Islet of Langerhans (tissue), 1 donor: ENCODE data around the gene THOC1.

Experiments
- FAIRE-seq: peaks from one replicate; lab custom pipeline; 2011; peaks lifted over from hg19 to GRCh38; lab: Jason Lieb, UNC

Gene THOC1

GRCh38 chr18:275486-275885, 7.6 kb upstream of the THOC1 start:
- no peak for FAIRE-seq

GRCh38 chr18:274313-274712, 6.5 kb upstream of the THOC1 start:
- no peak for FAIRE-seq

GRCh38 chr18:273525-273924, 5.7 kb upstream of the THOC1 start:
- no peak for FAIRE-seq

- no peak for FAIRE-seq
These were observed 4.8 kb upstream of the THOC1 start for GRCh38 chr18:272650-273049.

- FAIRE-seq: no peak
These were observed 1.7 kb upstream of the THOC1 start for GRCh38 chr18:269480-270095.

GRCh38 chr18:267380-267687, 513 bp downstream of the THOC1 start:
- FAIRE-seq: no peak

- FAIRE-seq: no peak
These were observed 6.3 kb downstream of the THOC1 start for GRCh38 chr18:261398-262073.

- no peak for FAIRE-seq
These were observed 7.3 kb downstream of the THOC1 start for GRCh38 chr18:260547-260946.

GRCh38 chr18:255171-255570, 12.7 kb downstream of the THOC1 start:
- FAIRE-seq: no peak

GRCh38 chr18:253121-253520, 14.7 kb downstream of the THOC1 start:
- FAIRE-seq: no peak

GRCh38 chr18:251572-251971, 16.3 kb downstream of the THOC1 start:
- FAIRE-seq: no peak

GRCh38 chr18:250685-251084, 17.2 kb downstream of the THOC1 start:
- no peak for FAIRE-seq

GRCh38 chr18:248053-248452, 19.8 kb downstream of the THOC1 start:
- FAIRE-seq: no peak

GRCh38 chr18:245282-245847, 22.5 kb downstream of the THOC1 start:
- no peak for FAIRE-seq

GRCh38 chr18:240175-240574, 27.7 kb downstream of the THOC1 start:
- FAIRE-seq: no peak

GRCh38 chr18:231563-231962, 36.3 kb downstream of the THOC1 start:
- no peak for FAIRE-seq

GRCh38 chr18:228586-228985, 39.3 kb downstream of the THOC1 start:
- no peak for FAIRE-seq

GRCh38 chr18:227902-228301, 39.9 kb downstream of the THOC1 start:
- no peak for FAIRE-seq

- FAIRE-seq: no peak
These were observed 40.5 kb downstream of the THOC1 start for GRCh38 chr18:227374-227773.

- no peak for FAIRE-seq
These were observed 42.1 kb downstream of the THOC1 start for GRCh38 chr18:225745-226144.

GRCh38 chr18:220708-221107, 47.1 kb downstream of the THOC1 start:
- FAIRE-seq: no peak

GRCh38 chr18:217532-218336, 50.1 kb downstream of the THOC1 start:
- FAIRE-seq: no peak

- no peak for FAIRE-seq
These were observed 52.3 kb downstream of the THOC1 start for GRCh38 chr18:215448-216010.
